ENCODE measurements around the gene COX19. TPM values are rescaled to one million over a fixed set of nuclear protein-coding genes. Genes with fewer than 3 reads are reported as not detected.

Gene COX19
- total RNA-seq, 1 experiment from 2014 or later: 14.0 TPM

GRCh38 chr7:1014681-1015080 is 39.3 kb upstream of the COX19 start:
- Histone ChIP-seq H3K27me3 (ENCODE audit: insufficient read depth, low read length) (no peaks in the 10 kb centered on the region), H3K36me3 (ENCODE audit: control insufficient read depth in 1 of 2, insufficient read depth in 2 of 2, low read length in 2 of 2) (no peaks in the 10 kb centered on the region), H4K20me1 (ENCODE audit: insufficient read depth) (no peaks in the 10 kb centered on the region), H2AFZ (ENCODE audit: low read depth, low read length, poor library complexity, severe bottlenecking) (no peak overlapping the region), H3K9ac (ENCODE audit: low read length) (no peak overlapping the region), H3K9me2 (ENCODE audit: insufficient read depth) (no peaks in the 10 kb centered on the region), H3K9me3 (ENCODE audit: control insufficient read depth in 1 of 2, insufficient read depth in 1 of 2, low read depth in 1 of 2, low read length in 2 of 2) (no peaks in the 10 kb centered on the region), H3K4me2 (ENCODE audit: low read length) (no peak overlapping the region), H3K4me3 (replicated peaks in 1 of 2; ENCODE audit: low read depth in 1 of 2, low read length in 2 of 2) (no peak overlapping the region), H3K79me2 (ENCODE audit: insufficient read depth, low read length) (0 out of 2 replicates have a peak, but pooled peaks cover 5% of the 10 kb centered on the region), H3K27ac (ENCODE audit: low read depth, low read length) (no peak overlapping the region), H3K4me1 (ENCODE audit: control insufficient read depth in 1 of 2, insufficient read depth in 2 of 2, low read length in 2 of 2) (no peaks in the 10 kb centered on the region)
- TF ChIP-seq ZNF274 (IDR thresholded peaks at IDR 0.05; ENCODE audit: low read depth, low read length) (no peak), EZH2phosphoT487 (IDR thresholded peaks at IDR 0.05; ENCODE audit: borderline replicate concordance) (no peak), CTCF (IDR thresholded peaks at IDR 0.05 in 2 of 3, conservative IDR thresholded peaks at IDR 0.05 in 1 of 3; ENCODE audit: borderline replicate concordance in 1 of 3, insufficient read depth in 1 of 3, low read depth in 2 of 3, low read length in 2 of 3) (no peak), ATF3 (IDR thresholded peaks at IDR 0.05) (no peak), FOSL1 (IDR thresholded peaks at IDR 0.05; ENCODE audit: low read depth) (no peak), RAD21 (IDR thresholded peaks at IDR 0.05; ENCODE audit: low read depth) (no peak), POLR2AphosphoS5 (IDR thresholded peaks at IDR 0.05; ENCODE audit: low read depth, low read length) (no peak), SRF (IDR thresholded peaks at IDR 0.05; ENCODE audit: low read depth) (no peak), SIN3A (IDR thresholded peaks at IDR 0.05; ENCODE audit: low read depth) (no peak), EGR1 (IDR thresholded peaks at IDR 0.05; ENCODE audit: low read depth) (no peak), ZBTB33 (IDR thresholded peaks at IDR 0.05; ENCODE audit: extremely low read depth, insufficient replicate concordance, low read length) (no peak), YY1 (IDR thresholded peaks at IDR 0.05; ENCODE audit: extremely low read depth, insufficient replicate concordance, low read depth, low read length) (no peak), CEBPB (IDR thresholded peaks at IDR 0.05; ENCODE audit: low read depth) (no peak), POLR2A (IDR thresholded peaks at IDR 0.05; ENCODE audit: borderline replicate concordance, extremely low read depth, insufficient read depth, insufficient read length) (no peak), CBX3 (IDR thresholded peaks at IDR 0.05; ENCODE audit: low read depth) (no peak), ELF1 (IDR thresholded peaks at IDR 0.05; ENCODE audit: borderline replicate concordance, low read depth) (no peak), ZFX (IDR thresholded peaks at IDR 0.05) (no peak)
- CTCF ChIA-PET: no interaction called here
- POLR2A ChIA-PET: no interaction called here
- intact Hi-C loops (cut with micrococcal nuclease): no loop called here
- RAD21 ChIA-PET (ENCODE audit: low non-redundant PET in 1 of 2, low total read pairs in 2 of 2, uncharacterized antibody in 2 of 2, unreplicated experiment in 2 of 2): no interaction called here
- BruUV-seq (replicated peaks): no TSS peak
- DNase-seq (ENCODE audit: low read depth, low spot score) (no peak), ATAC-seq (no peak)

Data from HCT116 (cell line).